M059J (cell line): ENCODE results near the gene NOXO1. TPM values are rescaled to one million over a fixed set of nuclear protein-coding genes. Genes with fewer than 3 reads are reported as not detected.

Experiments used
- DNase-seq: peaks from one replicate; pipeline ENCODE4 v3.0.0-alpha.2; 2012; ENCODE audit warnings: low read depth
- total RNA-seq: library from RNA; depleted of rRNA; stranded (reverse); fragments of >200 nt; shearing (Covaris generic); gene quantifications from 2 replicates; pipeline ENCODE4 v1.2.3, GENCODE V29; 2014

The NOXO1 gene
- total RNA-seq, 1 experiment from 2014 or later, result not detected

DNA sequence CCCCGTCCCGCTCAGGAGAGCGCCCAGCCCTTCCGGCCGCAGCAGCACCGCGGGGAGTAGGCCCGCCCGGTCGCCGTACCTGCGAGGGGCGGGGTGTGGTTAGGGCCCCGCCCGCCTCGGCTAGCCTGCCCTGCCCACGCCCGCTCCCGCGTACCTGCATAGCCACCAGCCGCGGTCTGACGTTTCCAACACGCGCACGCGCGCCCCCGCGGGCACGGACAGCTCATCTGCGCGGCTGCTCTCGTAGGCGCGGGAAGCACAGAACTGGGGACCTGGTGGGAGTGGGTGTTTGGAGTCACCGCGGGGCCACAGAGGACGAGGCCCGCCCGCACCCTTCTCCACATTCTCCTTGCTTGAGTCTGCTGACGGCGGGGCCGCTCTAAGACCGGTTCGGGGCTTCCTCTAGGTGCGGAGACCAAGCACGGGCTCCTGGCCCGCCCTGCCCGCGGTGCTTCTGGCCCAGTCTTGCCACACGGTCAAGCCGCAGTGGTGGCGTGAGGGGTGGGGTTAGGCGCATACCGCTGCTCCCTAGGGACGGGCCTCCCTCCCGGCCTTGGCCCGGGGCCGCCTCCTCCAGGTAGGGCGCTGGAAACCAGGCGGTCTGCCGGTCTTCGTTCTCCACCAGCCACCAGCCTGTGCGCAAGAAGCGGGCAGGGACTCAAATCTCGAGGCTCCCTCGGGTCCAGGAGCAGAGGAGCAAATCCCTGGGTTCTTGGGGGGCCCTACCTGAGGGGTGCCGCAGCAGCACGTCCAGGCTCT, 1.8 kb downstream of the NOXO1 start:
- DNase-seq, result no peak

DNA sequence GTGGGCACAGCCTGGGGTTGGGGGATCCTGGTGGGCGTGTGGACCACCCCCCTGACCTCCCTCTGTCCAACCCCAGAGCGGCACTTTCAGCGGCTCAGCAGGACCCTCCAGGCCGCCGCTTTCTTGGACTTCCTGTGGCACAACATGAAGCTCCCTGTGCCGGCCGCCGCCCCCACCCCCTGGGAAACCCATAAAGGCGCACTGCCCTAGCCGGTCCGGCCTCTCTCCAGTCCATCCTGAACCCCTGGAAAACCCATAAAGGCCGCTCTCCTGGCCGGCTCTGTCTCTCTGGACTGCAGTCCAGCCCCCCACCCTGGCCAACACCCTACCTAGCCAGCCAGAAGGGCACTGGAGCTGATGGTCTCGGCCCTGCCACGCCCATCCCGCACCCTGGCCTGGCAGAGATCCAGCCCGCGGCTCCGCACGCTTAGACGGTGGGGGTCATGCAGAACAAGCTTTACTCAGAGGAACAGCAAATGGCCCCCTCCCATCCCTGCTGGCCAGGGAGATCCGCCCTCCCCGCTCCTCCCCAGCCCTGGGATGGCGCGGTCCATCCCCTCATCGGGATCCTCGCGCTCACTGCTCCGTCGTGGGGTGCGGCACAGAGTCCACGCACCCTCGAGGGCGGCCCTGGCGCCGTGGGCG, 2.7 kb downstream of the NOXO1 start:
- DNase-seq, result no peak

DNA sequence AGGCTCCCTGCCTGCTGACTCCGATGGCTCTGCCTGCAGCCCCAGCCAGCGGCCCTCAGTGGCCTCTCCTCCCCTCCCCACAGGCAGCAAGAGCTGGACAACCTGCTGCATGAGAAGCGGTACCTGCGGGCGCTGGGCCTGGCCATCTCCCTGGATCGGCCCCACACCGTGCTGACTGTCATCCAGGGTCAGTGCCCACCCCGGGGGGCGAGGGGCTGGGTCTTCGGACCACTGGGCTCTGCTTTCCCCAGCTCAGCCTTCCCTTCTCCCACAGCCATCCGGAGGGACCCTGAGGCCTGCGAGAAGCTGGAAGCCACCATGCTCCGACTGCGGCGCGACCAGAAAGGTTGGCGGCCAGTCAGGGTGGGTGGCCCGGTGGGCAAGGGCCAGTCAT, 3.4 kb downstream of the NOXO1 start:
- no peak for DNase-seq

DNA sequence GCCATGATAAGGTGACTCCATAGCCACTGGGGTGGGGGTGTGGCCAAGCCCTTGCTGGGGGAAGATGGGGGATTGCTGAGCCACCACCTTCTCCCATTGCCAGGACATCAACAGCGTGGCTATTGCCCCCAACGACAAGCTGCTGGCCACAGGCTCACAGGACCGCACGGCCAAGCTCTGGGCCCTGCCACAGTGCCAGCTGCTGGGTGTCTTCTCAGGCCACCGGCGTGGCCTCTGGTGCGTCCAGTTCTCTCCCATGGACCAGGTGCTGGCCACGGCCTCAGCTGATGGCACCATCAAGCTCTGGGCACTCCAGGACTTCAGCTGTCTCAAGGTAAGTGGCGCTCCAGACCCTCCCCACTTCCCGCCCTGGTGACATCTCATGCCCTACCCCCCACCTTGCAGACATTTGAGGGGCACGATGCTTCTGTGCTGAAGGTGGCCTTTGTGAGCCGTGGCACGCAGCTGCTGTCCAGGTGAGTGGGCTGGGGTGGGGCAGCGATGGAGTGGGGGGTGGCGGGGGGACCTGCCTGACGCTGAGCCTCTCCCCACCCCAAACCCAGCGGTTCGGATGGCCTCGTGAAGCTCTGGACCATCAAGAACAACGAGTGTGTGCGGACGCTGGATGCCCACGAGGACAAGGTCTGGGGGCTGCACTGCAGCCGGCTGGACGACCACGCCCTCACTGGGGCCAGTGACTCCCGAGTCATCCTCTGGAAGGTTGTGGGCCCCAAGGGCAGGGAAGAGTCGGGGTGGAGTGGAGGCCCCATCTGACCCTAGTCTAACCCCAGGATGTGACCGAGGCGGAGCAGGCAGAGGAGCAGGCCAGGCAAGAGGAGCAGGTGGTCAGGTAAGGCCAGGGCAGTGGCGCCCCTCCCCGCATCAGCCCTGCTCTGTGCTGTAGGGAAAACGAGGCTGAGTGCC, 4.1 kb downstream of the NOXO1 start:
- DNase-seq, result no peak

DNA sequence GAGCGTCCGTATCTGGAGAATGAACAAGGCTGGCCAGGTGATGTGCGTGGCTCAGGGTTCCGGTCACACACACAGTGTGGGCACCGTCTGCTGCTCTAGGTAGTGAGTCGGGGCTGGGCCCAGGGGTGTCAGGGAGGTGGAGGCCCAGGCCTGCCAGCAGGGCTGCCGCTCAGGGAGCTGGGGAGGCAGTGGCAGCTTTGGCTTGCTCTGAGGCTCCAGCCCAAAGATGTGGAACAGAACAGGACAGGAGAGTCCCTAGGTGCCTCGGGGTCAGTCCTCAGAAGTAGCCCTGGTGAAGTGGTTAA, 5.1 kb downstream of the NOXO1 start:
- no peak for DNase-seq

DNA sequence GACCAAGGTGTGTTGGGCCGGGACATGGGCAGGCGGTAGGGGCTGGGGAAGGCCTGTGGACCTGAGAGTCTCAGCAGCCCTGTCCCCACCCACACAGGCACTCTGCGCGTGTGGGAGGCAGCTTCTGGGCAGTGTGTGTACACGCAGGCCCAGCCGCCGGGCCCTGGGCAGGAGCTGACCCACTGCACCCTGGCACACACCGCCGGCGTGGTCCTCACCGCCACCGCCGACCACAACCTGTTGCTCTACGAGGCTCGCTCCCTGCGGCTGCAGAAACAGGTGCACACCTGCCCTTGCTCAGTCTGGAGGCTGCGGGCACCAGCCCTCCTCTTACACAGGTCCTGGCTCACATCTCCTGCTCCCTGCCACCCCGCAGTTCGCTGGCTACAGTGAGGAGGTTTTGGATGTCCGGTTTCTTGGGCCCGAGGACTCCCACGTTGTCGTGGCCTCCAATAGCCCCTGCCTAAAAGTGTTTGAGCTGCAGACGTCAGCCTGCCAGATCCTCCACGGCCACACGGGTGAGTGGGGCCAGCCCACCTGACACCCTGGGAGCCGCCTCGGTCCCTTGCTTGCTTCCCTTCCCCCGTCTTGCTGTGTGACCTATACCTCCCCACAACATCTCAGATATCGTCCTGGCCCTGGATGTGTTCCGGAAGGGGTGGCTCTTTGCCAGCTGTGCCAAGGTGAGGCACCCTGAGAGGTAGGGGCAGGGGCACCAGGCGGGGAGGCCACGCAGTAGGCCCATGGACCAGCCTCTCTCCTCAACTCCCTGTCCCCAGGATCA, 5.6 kb downstream of the NOXO1 start:
- DNase-seq, result no peak

DNA sequence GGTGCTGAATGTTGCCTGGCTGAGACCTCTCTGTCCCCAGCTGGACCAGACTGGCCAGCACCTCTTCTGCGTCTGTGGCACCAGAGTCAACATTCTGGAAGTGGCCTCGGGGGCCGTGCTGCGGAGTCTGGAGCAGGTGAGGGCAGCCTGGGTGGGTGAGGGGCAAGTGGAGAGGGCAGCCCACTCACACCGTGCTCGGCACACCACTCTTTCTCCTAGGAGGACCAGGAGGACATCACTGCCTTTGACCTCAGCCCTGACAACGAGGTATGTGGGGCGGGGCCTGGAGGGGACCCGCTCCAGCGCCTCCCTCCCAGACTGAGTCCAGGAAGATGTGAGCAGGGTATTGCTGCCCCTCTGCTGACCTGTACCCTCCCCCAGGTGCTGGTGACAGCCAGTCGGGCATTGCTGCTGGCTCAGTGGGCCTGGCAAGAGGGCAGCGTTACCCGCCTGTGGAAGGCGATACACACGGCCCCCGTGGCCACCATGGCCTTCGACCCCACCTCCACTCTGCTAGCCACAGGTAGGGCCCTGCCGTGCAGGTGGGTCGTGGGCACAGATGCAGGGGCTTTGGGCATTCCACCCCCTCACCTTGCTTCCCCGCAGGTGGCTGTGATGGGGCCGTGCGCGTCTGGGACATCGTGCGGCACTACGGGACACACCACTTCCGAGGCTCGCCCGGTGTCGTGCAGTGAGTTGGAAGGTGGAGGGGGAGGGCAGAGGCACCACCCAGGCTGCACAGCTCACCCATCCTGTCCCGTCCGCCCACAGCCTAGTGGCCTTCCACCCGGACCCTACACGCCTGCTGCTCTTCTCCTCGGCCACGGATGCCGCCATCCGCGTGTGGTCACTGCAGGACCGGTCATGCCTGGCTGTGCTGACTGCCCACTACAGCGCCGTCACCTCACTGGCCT, 6.9 kb downstream of the NOXO1 start:
- no peak for DNase-seq

DNA sequence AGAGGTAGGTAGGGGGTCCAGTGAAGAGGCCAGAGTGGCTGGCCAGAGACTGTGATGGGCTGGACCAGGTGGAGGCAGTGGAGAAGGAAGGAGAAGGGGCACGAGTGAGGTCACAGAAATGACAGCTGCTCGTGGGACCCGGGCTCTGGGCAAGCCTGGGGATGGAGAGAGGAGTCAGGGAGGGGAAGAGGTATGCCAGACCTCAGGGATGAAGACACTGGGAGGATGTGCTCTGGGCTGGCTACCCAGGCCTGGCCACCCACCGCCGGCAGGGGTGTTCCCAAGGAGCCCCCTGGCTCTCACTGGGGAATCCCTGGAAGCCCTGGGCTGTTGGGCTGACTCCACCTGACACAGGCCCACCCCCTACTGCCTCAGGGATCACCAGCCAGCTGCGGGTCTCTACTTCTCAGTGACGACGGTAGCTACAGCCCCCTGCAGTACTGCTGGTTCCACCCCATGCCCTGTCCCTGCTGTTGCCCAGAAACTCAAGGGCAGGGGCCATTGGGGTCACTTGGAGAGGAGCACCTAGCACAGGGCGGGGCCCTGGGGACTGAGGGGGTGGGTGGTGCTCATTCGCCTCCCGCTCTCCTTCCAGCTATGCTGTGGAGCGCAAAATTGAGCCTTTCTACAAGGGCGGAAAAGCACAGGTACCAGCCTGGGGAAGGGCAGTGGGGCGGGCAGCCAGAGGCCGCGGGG, 7.7 kb downstream of the NOXO1 start:
- no peak for DNase-seq

DNA sequence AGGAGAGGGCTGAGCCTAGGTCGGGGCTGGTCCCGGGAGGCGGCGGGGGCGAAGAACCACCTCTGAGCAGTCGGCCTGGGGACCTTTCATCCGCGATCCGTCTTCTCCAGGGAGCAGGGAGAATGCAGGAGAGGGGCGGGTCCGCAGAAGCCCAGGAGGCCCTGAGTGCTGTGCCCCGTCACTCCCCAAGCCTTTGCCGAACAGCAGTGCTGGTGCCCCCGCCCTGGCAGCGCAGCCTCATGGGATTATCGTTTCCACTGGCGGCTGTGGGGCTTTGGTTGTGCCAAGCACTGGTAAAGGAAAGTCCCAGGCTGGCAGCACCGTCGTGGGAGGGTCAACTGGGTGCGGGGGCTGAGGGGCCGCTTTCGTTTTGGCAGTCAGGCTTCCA, 8.8 kb downstream of the NOXO1 start:
- DNase-seq, result peak; percentile 42

DNA sequence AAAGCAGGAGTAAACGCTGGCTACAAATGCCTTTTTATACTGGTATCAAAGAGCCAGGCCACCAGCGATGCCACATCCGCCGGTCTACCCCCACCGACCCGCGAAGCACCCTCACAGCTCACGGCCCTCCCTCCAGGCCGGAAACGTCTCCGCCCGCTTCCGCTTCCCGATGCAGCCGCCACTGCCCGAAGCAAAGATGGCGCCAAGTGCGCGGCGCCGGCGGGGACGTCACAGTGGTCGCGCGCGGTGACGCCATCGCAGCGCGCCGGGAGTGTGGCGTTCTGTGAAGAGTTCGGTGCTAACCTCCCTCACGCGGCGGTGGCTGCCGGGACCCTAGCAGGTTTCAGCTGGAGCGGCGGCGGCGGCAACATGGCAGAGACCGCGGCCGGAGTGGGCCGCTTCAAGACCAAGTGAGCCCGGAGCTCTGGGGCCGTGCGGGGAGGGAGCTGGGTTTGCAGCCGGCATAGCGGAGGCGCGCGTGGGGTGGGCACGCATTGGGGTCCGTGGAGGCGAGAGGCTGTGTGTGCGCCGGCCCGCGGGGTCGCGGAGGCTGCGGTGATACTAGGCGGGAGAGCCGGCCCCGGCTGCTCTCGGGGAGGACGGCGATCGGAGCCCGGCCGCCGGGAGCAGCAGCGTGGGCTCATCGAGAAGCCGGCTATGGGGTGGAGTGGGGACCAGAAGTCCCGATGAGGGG, 9.3 kb downstream of the NOXO1 start, which contains the start of gene TBL3:
Gene TBL3, plus strand, starts transcription at position 258 of the 694 bp plus-strand sequence. Its CDS starts 112 bp downstream, at position 370.
- DNase-seq, result peak; percentile 93

DNA sequence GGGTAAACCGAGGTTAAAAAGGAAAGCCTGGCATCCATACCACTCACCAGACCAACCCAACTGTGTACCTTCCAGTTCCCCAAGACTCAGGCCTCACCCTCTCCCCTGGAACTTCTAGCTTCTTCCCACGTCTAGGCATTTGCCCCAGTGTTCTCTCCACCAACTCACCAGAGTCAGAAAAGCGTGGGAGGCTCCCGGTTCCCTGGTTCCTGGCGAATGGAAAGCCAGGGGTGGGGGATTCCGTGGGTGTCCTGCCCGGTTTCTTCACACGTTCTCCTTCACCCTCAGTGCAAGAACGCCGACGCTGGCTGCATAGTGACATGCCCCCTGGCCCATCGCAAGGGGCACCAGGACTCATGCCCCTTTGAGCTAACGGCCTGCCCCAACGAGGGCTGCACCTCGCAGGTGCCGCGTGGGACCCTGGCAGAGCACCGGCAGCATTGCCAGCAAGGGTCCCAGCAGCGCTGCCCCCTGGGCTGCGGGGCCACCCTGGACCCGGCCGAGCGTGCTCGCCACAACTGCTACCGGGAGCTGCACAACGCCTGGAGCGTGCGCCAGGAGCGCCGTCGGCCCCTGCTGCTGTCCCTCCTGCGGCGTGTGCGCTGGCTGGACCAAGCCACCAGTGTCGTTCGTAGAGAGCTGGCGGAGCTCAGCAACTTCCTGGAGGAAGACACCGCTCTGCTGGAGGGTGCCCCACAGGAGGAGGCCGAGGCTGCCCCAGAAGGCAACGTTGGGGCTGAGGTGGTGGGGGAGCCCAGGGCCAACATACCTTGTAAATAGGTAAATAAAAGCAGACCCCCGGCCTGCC, 12.9 kb downstream of the NOXO1 start:
- DNase-seq, result no peak

DNA sequence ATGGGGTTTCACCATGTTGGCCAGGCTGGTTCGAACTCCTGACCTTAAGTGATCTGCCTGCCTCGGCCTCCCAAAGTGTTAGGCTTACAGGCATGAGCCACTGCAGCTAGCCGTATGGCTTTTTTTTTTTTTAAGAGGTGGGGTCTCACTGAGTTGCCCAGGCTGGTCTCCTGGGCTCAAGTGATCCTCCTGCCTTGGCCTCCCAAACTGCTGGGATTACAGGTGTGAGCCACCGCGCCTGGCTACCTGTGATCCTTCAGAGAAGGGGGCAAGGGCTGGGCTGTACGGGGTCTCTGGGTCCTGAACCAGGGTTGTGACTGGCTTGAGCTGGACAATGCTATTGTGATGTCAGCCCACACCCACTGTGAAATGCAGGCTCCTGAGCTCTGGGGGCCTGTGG, 14.8 kb downstream of the NOXO1 start, which contains the start of gene RNF151:
Gene RNF151, plus strand, starts transcription at position 397 of the 400 bp plus-strand sequence. CDS start 26 bp downstream, outside the sequence.
- no peak for DNase-seq

DNA sequence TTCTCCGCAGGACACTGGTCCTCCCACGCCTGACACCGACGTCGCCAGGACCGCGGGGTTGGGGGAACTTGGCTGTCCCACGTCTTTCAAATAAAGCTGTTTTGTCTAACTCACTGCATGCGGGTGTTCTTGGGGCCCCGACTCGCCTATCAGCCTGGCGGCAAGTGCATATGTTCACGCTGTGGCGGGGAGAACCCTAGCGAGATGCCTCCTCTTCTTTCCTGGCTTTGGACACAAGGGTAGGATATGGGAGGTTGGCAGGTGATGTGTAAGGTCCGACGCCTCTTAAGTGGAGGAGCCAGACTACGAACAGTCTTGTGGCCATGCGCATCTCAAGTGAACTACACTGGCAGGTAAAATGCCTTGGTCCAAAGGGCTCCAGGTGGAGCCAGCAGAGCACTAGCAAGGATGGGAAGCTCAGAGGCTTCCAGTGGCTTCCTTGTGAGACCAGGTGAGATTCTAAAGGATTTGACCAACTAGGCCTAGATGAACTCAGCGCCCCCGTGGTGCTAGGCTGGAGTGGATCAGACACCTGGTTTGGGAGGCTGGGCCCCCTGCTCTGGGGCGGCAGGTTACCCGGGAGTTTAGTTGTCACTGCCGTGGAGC, 15.8 kb downstream of the NOXO1 start:
- DNase-seq, result no peak

DNA sequence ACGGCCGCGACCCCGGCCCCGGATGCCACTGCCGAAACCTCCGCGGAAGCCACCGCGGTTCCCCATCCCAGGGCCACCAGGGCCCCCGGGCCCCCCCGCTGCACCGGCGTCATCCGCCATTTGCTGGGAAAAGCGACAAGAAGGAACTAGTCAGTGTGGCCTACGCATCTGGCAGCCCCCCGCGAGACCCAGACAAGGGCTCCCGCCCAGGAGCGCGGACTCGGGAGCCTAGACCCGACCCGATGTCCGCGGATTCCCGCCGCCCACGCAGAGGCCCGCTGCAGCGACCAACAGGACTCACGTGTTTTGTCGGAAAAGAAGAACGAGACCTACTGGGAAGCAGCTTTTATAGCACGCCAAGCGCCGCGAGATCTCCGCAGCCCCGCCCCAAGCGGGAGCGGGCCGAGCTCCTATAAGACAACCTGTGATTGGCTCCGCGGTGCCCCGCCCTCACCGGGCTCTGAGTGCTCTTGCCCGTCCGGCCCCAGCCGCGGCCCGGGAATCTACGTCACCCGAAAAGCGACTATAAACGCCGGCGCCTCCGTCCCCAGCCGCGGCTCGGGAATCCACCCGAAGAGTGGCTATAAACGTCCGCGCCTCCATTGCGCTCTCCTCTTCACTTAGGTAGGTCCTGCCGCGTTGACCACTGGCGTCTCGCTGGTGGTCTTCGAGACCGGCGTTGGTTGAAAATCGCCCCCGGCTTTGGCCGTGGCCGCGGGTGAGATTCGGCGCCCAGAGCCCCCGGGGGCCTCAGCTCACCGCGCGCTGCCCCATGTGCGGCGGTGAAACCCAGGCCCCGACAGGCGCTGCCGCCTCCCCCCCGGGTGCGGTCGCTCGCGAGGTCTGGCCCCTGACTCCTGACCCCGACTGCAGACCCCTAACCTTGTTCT, 16.5 kb downstream of the NOXO1 start, which contains the start of gene RPS2:
Gene RPS2, minus strand, starts transcription at position 321 of the 890 bp plus-strand sequence. Its CDS starts 201 bp downstream, at position 120.
- DNase-seq, result peak; percentile 97

DNA sequence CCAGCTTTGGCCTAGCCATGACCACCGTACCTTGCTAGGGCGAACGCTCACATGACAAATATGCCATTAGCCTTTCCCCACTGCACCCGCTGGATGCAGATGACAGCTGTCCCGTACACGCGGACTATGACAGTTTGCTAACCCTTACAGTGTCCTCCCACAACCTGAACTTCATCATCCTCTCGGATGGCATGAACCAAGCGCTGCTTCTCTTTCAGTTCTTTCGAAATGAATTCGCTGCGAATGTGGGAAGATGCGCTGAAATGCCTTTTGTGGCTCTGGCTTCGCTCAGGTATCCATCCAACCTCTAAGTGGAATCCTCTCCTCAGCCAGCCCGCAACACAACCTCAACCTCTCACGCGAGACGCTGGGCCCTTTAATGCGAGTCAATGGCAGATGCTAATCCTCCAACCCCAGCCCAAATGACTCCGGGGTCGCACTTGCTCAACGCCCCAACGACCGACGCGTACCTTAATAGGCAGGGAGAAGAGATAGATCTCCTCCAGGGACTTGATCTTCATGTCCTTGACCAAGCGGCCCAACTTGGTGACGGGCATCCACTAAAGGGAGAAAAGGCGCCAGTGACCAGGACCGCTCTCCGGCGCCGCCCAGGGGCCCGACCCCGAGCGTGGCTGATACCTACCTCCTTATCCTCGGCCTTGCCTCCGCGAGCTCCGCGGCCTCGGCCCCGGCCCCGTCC, 17.3 kb downstream of the NOXO1 start:
- peak; percentile 44 for DNase-seq
